Type B pancreatic cell (in vitro differentiated cells): ENCODE results near the gene TBC1D19. TPM values are rescaled to one million over a fixed set of nuclear protein-coding genes. Genes with fewer than 3 reads are reported as not detected.

ENCODE experiments used
- DNase-seq: peaks from one replicate; pipeline ENCODE4 v3.0.0; 2021; ENCODE audit warnings: mixed read lengths; ENCODE audit not compliant: unreplicated experiment; ENCODE audit errors: extremely low spot score
- H3K27ac Mint-ChIP-seq: 2 replicates; pipeline ENCODE4 v1.8.0; 2021; ENCODE audit warnings: mild to moderate bottlenecking, mixed read lengths
- H3K27me3 Mint-ChIP-seq: 2 replicates; pipeline ENCODE4 v1.8.0; 2021; ENCODE audit warnings: mixed read lengths
- H3K36me3 Mint-ChIP-seq: 2 replicates; pipeline ENCODE4 v1.8.0; 2021; ENCODE audit warnings: mixed read lengths
- H3K4me1 Mint-ChIP-seq: one replicate; pipeline ENCODE4 v1.8.0; 2021; ENCODE audit warnings: mixed read lengths; ENCODE audit not compliant: unreplicated experiment
- H3K4me3 Mint-ChIP-seq: 2 replicates; pipeline ENCODE4 v1.8.0; 2021; ENCODE audit warnings: mild to moderate bottlenecking, mixed read lengths
- H3K9me3 Mint-ChIP-seq: 2 replicates; pipeline ENCODE4 v1.8.0; 2021; ENCODE audit warnings: mixed read lengths
- total RNA-seq: library from RNA; stranded (reverse); gene quantifications from 2 replicates; pipeline ENCODE4 v1.2.1, GENCODE V29; 2021; ENCODE audit warnings: low replicate concordance
- TF ChIP-seq, protein P1 (sequence below): fragments of 200-600 bp; sonication (generic); conservative IDR thresholded peaks from 2 replicates; pipeline ENCODE4 v1.5.0; 2021; ENCODE audit warnings: antibody characterized with exemption, mild to moderate bottlenecking

Gene TBC1D19
- total RNA-seq, 1 donor from 2014 or later: 11.8 TPM

DNA sequence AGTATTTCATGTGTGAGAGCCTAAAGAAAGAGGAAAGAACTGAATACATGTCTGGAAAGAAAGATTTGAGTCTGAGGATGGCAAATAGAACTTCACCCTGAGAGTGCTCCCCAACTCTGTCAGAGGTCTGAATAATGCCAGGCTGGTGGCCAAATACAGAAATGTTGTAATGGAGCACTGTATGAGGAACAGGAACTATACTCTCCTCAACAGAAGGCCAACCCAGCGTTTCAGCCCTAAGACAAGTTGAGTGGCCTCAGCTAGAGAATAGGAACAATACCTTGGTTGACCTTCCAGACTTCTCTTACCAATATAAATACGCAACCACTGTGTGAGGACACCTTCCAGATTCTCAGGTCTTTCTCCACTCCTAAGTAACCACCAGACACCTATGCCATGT, 182.3 kb downstream of the TBC1D19 start:
- Mint-ChIP-seq H3K27me3 (no peaks in the 10 kb centered on the region), H3K4me1 (no peaks in the 10 kb centered on the region), H3K4me3 (no peak overlapping the region), H3K9me3 (no peaks in the 10 kb centered on the region), H3K27ac (no peak overlapping the region), H3K36me3 (peaks cover 8% of the 10 kb centered on the region)
- TF ChIP-seq, protein P1, sequence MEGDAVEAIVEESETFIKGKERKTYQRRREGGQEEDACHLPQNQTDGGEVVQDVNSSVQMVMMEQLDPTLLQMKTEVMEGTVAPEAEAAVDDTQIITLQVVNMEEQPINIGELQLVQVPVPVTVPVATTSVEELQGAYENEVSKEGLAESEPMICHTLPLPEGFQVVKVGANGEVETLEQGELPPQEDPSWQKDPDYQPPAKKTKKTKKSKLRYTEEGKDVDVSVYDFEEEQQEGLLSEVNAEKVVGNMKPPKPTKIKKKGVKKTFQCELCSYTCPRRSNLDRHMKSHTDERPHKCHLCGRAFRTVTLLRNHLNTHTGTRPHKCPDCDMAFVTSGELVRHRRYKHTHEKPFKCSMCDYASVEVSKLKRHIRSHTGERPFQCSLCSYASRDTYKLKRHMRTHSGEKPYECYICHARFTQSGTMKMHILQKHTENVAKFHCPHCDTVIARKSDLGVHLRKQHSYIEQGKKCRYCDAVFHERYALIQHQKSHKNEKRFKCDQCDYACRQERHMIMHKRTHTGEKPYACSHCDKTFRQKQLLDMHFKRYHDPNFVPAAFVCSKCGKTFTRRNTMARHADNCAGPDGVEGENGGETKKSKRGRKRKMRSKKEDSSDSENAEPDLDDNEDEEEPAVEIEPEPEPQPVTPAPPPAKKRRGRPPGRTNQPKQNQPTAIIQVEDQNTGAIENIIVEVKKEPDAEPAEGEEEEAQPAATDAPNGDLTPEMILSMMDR: no peak
- DNase-seq: no peak

- H3K4me3 Mint-ChIP-seq: no peak overlapping the region
- no peaks in the 10 kb centered on the region for H3K9me3 Mint-ChIP-seq
Measured at GRCh38 chr4:26772096-26772873, 188.4 kb downstream of the TBC1D19 start.

GRCh38 chr4:26779224-26779623, 195.3 kb downstream of the TBC1D19 start:
- TF ChIP-seq, protein P1: no peak
- Mint-ChIP-seq H3K36me3 (peaks cover 2% of the 10 kb centered on the region), H3K27ac (no peak overlapping the region), H3K9me3 (no peaks in the 10 kb centered on the region), H3K27me3 (no peaks in the 10 kb centered on the region), H3K4me3 (no peak overlapping the region), H3K4me1 (peaks cover 5% of the 10 kb centered on the region)
- no peak for DNase-seq

More at GRCh38 chr4:26772096-26772873, 188.4 kb downstream of the TBC1D19 start:
- Mint-ChIP-seq H3K4me1 (no peaks in the 10 kb centered on the region), H3K27ac (no peak overlapping the region), H3K27me3 (no peaks in the 10 kb centered on the region), H3K36me3 (peaks cover 20% of the 10 kb centered on the region)
- TF ChIP-seq, protein P1: no peak
- DNase-seq: no peak

DNA sequence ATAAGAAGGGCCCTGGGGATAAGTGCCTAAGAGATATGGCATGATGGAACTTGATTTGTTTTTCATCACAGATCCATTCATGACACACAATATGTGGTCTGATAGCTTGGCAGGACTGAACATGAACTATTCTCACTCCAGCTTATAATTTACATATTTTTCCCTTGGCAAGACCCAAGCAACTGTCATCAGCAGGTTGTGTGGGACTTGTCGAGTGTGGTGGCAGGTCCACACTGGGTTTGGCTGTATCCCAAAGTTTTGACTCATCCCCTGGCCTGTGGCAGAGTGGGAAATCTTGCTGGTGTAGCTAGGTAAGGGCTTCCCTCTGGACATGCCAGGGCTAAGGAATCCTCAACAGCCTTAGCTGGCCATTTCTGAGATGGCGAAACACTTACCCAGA, 195.8 kb downstream of the TBC1D19 start:
- Mint-ChIP-seq H3K27ac (no peak overlapping the region), H3K9me3 (no peaks in the 10 kb centered on the region), H3K36me3 (no peaks in the 10 kb centered on the region), H3K4me3 (no peak overlapping the region), H3K27me3 (no peaks in the 10 kb centered on the region), H3K4me1 (peaks cover 5% of the 10 kb centered on the region)
- DNase-seq: no peak
- TF ChIP-seq, protein P1: no peak

DNA sequence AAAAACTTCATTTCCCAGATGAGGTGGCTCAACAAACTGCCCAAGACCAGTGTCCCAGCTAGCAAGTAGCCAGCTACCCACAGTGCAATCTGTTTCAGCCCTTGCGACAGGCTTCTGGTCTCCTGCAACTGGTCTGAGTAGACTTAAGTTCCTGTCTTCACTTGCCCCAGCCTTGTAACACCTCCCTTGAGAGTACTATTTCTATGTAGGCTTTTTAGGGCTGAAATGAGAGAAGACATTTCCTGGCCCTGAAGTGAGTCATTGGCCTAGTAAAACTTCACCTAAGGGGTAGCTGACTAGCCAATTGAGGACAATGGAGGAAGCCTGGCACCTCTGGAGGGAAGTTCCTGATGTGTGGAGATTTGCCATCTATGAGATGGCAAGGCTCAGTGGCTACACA, 196.7 kb downstream of the TBC1D19 start:
- no peaks in the 10 kb centered on the region for H3K9me3 Mint-ChIP-seq
- no peaks in the 10 kb centered on the region for H3K36me3 Mint-ChIP-seq
- peaks cover 8% of the 10 kb centered on the region for H3K4me1 Mint-ChIP-seq
- no peak for DNase-seq
- TF ChIP-seq, protein P1: no peak
- H3K4me3 Mint-ChIP-seq: no peak overlapping the region
- no peak overlapping the region for H3K27ac Mint-ChIP-seq
- no peaks in the 10 kb centered on the region for H3K27me3 Mint-ChIP-seq
